Smooth muscle cell (in vitro differentiated cells): Measurements from ENCODE around the gene HS3ST1. TPM values are rescaled to one million over a fixed set of nuclear protein-coding genes. Genes with fewer than 3 reads are reported as not detected.

Experiments
- microRNA counts: library from miRNA; unstranded; fragments of <30 nt; microRNA quantifications from one replicate; lab custom pipeline; 2016
- microRNA-seq: library from miRNA; unstranded; fragments of <30 nt; microRNA quantifications from one replicate; pipeline ENCODE4, GENCODE V29; 2016; ENCODE audit warnings: borderline number of aligned reads
- polyA plus RNA-seq: library from polyadenylated mRNA; unstranded; fragments of >200 nt; fragmentation: Nextera tagmentation; extraction: Ambion mirVana; gene quantifications from 2 replicates; pipeline ENCODE4 v1.2.1, GENCODE V29; 2016
- small RNA-seq: library from RNA; depleted of rRNA; stranded (forward); fragments of <200 nt; gene quantifications from one replicate; pipeline ENCODE3, GENCODE V24; 2014
- total RNA-seq: library from RNA; depleted of rRNA; stranded (reverse); fragments of >200 nt; gene quantifications from 2 replicates; pipeline ENCODE4 v1.2.3, GENCODE V29; 2014

The HS3ST1 gene
- total and polyA plus RNA-seq, 2 experiments from 2014 or later = 0.22 to 3.1 TPM

MicroRNAs encoded within 50 kb of the gene (microRNA counts, 767-probe panel; counts per million panel counts)
- 183 counts per million for microRNA hsa-miR-572 (lab: Ali Mortazavi, UCI)

Small RNA genes lying within 50 kb of the gene (microRNA-seq; reads per million reads assigned to microRNA genes)
- gene MIR572 = not detected

Small RNA genes lying within 50 kb of the gene (small RNA-seq; reads per million reads assigned to genes)
- gene MIR572 (not detected), gene RNA5SP156 (not detected)
